GM18507 (cell line): ENCODE results near the gene JAZF1.

Experiments
- DNase-seq: peaks from one replicate; pipeline ENCODE4 v3.0.0; 2011; ENCODE audit warnings: low read depth; ENCODE audit not compliant: insufficient read length; ENCODE audit errors: extremely low spot score
- FAIRE-seq: peaks from 2 replicates; lab custom pipeline; 2011; peaks lifted over from hg19 to GRCh38; lab: Jason Lieb, UNC

JAZF1 gene

GRCh38 chr7:28144266-28144665 is 36.3 kb downstream of the JAZF1 start:
- no peak for DNase-seq
- no peak for FAIRE-seq

GRCh38 chr7:28142650-28143049 is 37.9 kb downstream of the JAZF1 start:
- FAIRE-seq: no peak
- DNase-seq: no peak

- DNase-seq: no peak
- no peak for FAIRE-seq
Measured at GRCh38 chr7:28140979-28141378, 39.6 kb downstream of the JAZF1 start.

GRCh38 chr7:28138837-28139236 is 41.8 kb downstream of the JAZF1 start:
- FAIRE-seq (no peak), DNase-seq (no peak)

- no peak for FAIRE-seq
- no peak for DNase-seq
Measured at GRCh38 chr7:28137463-28137862, 43.1 kb downstream of the JAZF1 start.

- no peak for FAIRE-seq
- no peak for DNase-seq
Measured at GRCh38 chr7:28136885-28137284, 43.7 kb downstream of the JAZF1 start.

GRCh38 chr7:28136420-28136819 is 44.2 kb downstream of the JAZF1 start:
- FAIRE-seq (no peak), DNase-seq (no peak)

- DNase-seq: no peak
- FAIRE-seq: no peak
Measured at GRCh38 chr7:28135760-28136159, 44.8 kb downstream of the JAZF1 start.

GRCh38 chr7:28135315-28135714 is 45.3 kb downstream of the JAZF1 start:
- DNase-seq (no peak), FAIRE-seq (no peak)

- FAIRE-seq: no peak
- DNase-seq: no peak
Measured at GRCh38 chr7:28133872-28134271, 46.7 kb downstream of the JAZF1 start.

- FAIRE-seq: no peak
- DNase-seq: no peak
Measured at GRCh38 chr7:28132959-28133870, 47.4 kb downstream of the JAZF1 start.

GRCh38 chr7:28130277-28130676 is 50.3 kb downstream of the JAZF1 start:
- no peak for DNase-seq

GRCh38 chr7:28128608-28129007 is 52.0 kb downstream of the JAZF1 start:
- DNase-seq (no peak), FAIRE-seq (no peak)

More at GRCh38 chr7:28130277-28130676, 50.3 kb downstream of the JAZF1 start:
- no peak for FAIRE-seq

GRCh38 chr7:28126410-28127041 is 54.1 kb downstream of the JAZF1 start:
- DNase-seq: no peak
- no peak for FAIRE-seq

- DNase-seq: no peak
- FAIRE-seq: no peak
Measured at GRCh38 chr7:28125431-28126409, 54.9 kb downstream of the JAZF1 start.

- no peak for FAIRE-seq
Measured at GRCh38 chr7:28124413-28124812, 56.2 kb downstream of the JAZF1 start.

GRCh38 chr7:28123752-28124151 is 56.8 kb downstream of the JAZF1 start:
- no peak for DNase-seq

More at GRCh38 chr7:28124413-28124812, 56.2 kb downstream of the JAZF1 start:
- no peak for DNase-seq

GRCh38 chr7:28121496-28121895 is 59.1 kb downstream of the JAZF1 start:
- DNase-seq (no peak), FAIRE-seq (no peak)

More at GRCh38 chr7:28123752-28124151, 56.8 kb downstream of the JAZF1 start:
- no peak for FAIRE-seq

GRCh38 chr7:28116041-28116440 is 64.6 kb downstream of the JAZF1 start:
- DNase-seq (no peak), FAIRE-seq (no peak)

GRCh38 chr7:28115261-28115660 is 65.3 kb downstream of the JAZF1 start:
- DNase-seq (no peak), FAIRE-seq (no peak)
